GM23338 (cell line): ENCODE measurements around the gene SFN. TPM values are rescaled to one million over a fixed set of nuclear protein-coding genes. Genes with fewer than 3 reads are reported as not detected.

Experiments used
- ATAC-seq: fragments of 200-7000 bp; cut with Tn5 transposase; 3 replicates; pipeline ENCODE4 v1.9.1; 2020
- DNase-seq: peaks from one replicate; pipeline ENCODE4 v3.0.0-alpha.2; 2015; ENCODE audit warnings: low spot score
- H2AFZ ChIP-seq: fragments of 200-600 bp; sonication (generic); 2 replicates; pipeline ENCODE4 v1.8.0; 2016; ENCODE audit warnings: antibody characterized with exemption, mild to moderate bottlenecking, moderate library complexity
- H3F3A ChIP-seq: fragments of 200-600 bp; sonication (generic); replicated peaks from 2 replicates; pipeline ENCODE4 v1.8.0; 2017; ENCODE audit warnings: antibody characterized with exemption, mixed run types, low read depth
- H3K27ac ChIP-seq: fragments of 200-600 bp; sonication (generic); 2 replicates; pipeline ENCODE4 v1.6.1; 2016; ENCODE audit warnings: low read depth
- H3K27me3 ChIP-seq: fragments of 200-600 bp; sonication (generic); 2 replicates; pipeline ENCODE4 v1.8.0; 2016; ENCODE audit warnings: mild to moderate bottlenecking, mixed run types, moderate library complexity; ENCODE audit not compliant: insufficient read depth
- H3K36me3 ChIP-seq: fragments of 200-600 bp; sonication (generic); 2 replicates; pipeline ENCODE4 v1.8.0; 2016; ENCODE audit warnings: mild to moderate bottlenecking; ENCODE audit not compliant: insufficient read depth
- H3K4me1 ChIP-seq: fragments of 200-600 bp; sonication (generic); 2 replicates; pipeline ENCODE4 v1.8.0; 2016; ENCODE audit warnings: mild to moderate bottlenecking, moderate library complexity; ENCODE audit not compliant: insufficient read depth
- H3K4me2 ChIP-seq: fragments of 200-600 bp; sonication (generic); 2 replicates; pipeline ENCODE4 v1.7.1; 2017; ENCODE audit warnings: mixed run types
- H3K4me3 ChIP-seq: fragments of 200-600 bp; sonication (generic); 2 replicates; pipeline ENCODE4 v1.6.1; 2016; ENCODE audit warnings: mixed run types
- H3K79me2 ChIP-seq: fragments of 200-600 bp; sonication (generic); replicated peaks from 2 replicates; pipeline ENCODE4 v1.8.0; 2017; ENCODE audit warnings: mild to moderate bottlenecking; ENCODE audit not compliant: insufficient read depth
- H3K9me2 ChIP-seq: fragments of 200-600 bp; sonication (generic); 2 replicates; pipeline ENCODE4 v1.8.0; 2017; ENCODE audit not compliant: insufficient read depth
- H4K20me1 ChIP-seq: fragments of 200-600 bp; sonication (generic); replicated peaks from 2 replicates; pipeline ENCODE4 v1.8.0; 2017; ENCODE audit warnings: mild to moderate bottlenecking; ENCODE audit not compliant: insufficient read depth
- H3K27ac Mint-ChIP-seq: 2 replicates; pipeline ENCODE4 v1.8.0; 2020; ENCODE audit warnings: inconsistent platforms, mild to moderate bottlenecking, moderate library complexity, mixed read lengths
- H3K27me3 Mint-ChIP-seq: 3 replicates; pipeline ENCODE4 v1.8.0; 2022; ENCODE audit warnings: low read depth, mild to moderate bottlenecking, moderate library complexity, mixed read lengths, inconsistent platforms; ENCODE audit not compliant: insufficient read depth, poor library complexity
- H3K36me3 Mint-ChIP-seq: 3 replicates; pipeline ENCODE4 v1.8.0; 2021; ENCODE audit warnings: low read depth, mild to moderate bottlenecking, inconsistent platforms, moderate library complexity, mixed read lengths
- H3K4me1 Mint-ChIP-seq: 3 replicates; pipeline ENCODE4 v1.8.0; 2020; ENCODE audit warnings: mild to moderate bottlenecking, inconsistent platforms, mixed read lengths
- H3K4me3 Mint-ChIP-seq: 3 replicates; pipeline ENCODE4 v1.8.0; 2021; ENCODE audit warnings: moderate library complexity, mild to moderate bottlenecking, inconsistent platforms, mixed read lengths
- H3K9me3 Mint-ChIP-seq: 3 replicates; pipeline ENCODE4 v1.8.0; 2020; ENCODE audit warnings: moderate library complexity, mild to moderate bottlenecking, inconsistent platforms, mixed read lengths
- CREB1 ChIP-seq: fragments of 250-450 bp; sonication (Bioruptor Pico); IDR thresholded peaks from 2 replicates; pipeline ENCODE4 v1.5.0; 2020; ENCODE audit warnings: low read depth, mild to moderate bottlenecking, moderate library complexity
- CTCF ChIP-seq, 2 experiments: fragments of 200-600 bp in 1 of 2; sonication (generic) in 1 of 2; conservative IDR thresholded peaks; 2 replicates each; pipeline versions ENCODE4 v1.5.1 to v1.6.1; 2016 to 2017; ENCODE audit warnings: antibody characterized with exemption in 2 of 2, low read depth in 2 of 2, mild to moderate bottlenecking in 2 of 2, moderate library complexity in 1 of 2
- ETS1 ChIP-seq: IDR thresholded peaks from 2 replicates; pipeline ENCODE4 v1.6.1; 2016; ENCODE audit warnings: antibody characterized with exemption
- EZH2 ChIP-seq: fragments of 200-600 bp; sonication (generic); IDR thresholded peaks from one replicate; pipeline ENCODE4 v1.8.0; 2017; ENCODE audit warnings: antibody characterized with exemption, mild to moderate bottlenecking, low read depth; ENCODE audit not compliant: unreplicated experiment
- EZH2phosphoT487 ChIP-seq: fragments of 200-600 bp; sonication (generic); IDR thresholded peaks from one replicate; pipeline ENCODE4 v1.8.1; 2018; ENCODE audit warnings: antibody characterized with exemption; ENCODE audit not compliant: unreplicated experiment
- JUNB ChIP-seq: IDR thresholded peaks from one replicate; pipeline ENCODE4 v1.6.1; 2016; ENCODE audit warnings: antibody characterized with exemption; ENCODE audit not compliant: unreplicated experiment
- NANOG ChIP-seq: IDR thresholded peaks from 2 replicates; pipeline ENCODE4 v1.6.1; 2016; ENCODE audit warnings: antibody characterized with exemption, borderline replicate concordance
- POLR2AphosphoS5 ChIP-seq: IDR thresholded peaks from 2 replicates; pipeline ENCODE4 v1.6.1; 2016; ENCODE audit warnings: antibody characterized with exemption, low read depth
- REST ChIP-seq: IDR thresholded peaks from one replicate; pipeline ENCODE4 v1.6.1; 2018; ENCODE audit warnings: antibody characterized with exemption; ENCODE audit not compliant: unreplicated experiment
- STAT1 ChIP-seq: IDR thresholded peaks from one replicate; pipeline ENCODE4 v1.6.1; 2016; ENCODE audit warnings: antibody characterized with exemption; ENCODE audit not compliant: unreplicated experiment
- ZNF114 ChIP-seq: fragments of 250-450 bp; sonication (Bioruptor Pico); IDR thresholded peaks from 2 replicates; pipeline ENCODE4 v1.5.0; 2020; ENCODE audit warnings: mild to moderate bottlenecking, moderate library complexity
- ZNF331 ChIP-seq: fragments of 250-450 bp; sonication (Bioruptor Pico); IDR thresholded peaks from 2 replicates; pipeline ENCODE4 v1.5.0; 2020; ENCODE audit warnings: low read depth, mild to moderate bottlenecking, moderate library complexity
- ZNF462 ChIP-seq: fragments of 250-450 bp; sonication (Bioruptor Pico); IDR thresholded peaks from 2 replicates; pipeline ENCODE4 v1.5.0; 2020; ENCODE audit warnings: mild to moderate bottlenecking, moderate library complexity
- polyA plus RNA-seq: library from polyadenylated mRNA; unstranded; fragments of >200 nt; fragmentation: Nextera tagmentation; extraction: Ambion mirVana; gene quantifications from 2 replicates; pipeline ENCODE4 v1.2.1, GENCODE V29; 2016
- total RNA-seq: library from RNA; depleted of rRNA; stranded (reverse); fragments of >200 nt; shearing (Covaris generic); gene quantifications from 2 replicates; pipeline ENCODE4 v1.2.3, GENCODE V29; 2014

Gene SFN
- total and polyA plus RNA-seq, 2 experiments from 2014 or later: 1.8 to 2.6 TPM

- peak overlapping the region; percentile 96 for H3K4me2 ChIP-seq
- no peaks in the 10 kb centered on the region for H3K79me2 ChIP-seq
- ATAC-seq (peak; percentile 87), DNase-seq (peak; percentile 97)
- peaks cover 30% of the 10 kb centered on the region for H3K27me3 Mint-ChIP-seq
- H3K4me1 ChIP-seq: peaks cover 15% of the 10 kb centered on the region
- TF ChIP-seq JUNB (no peak), ZNF331 (CRISPR knock-in tag) (no peak), ZNF114 (no peak), CREB1 (CRISPR knock-in tag) (no peak), POLR2AphosphoS5 (peak; percentile 88), CTCF (conservative IDR thresholded peaks at IDR 0.05; ENCODE audit: low read depth in 2 of 2) (0 out of 4 replicates have a peak, but pooled peaks have one; percentile 0 to 10), NANOG (no peak), ETS1 (0 out of 2 replicates have a peak, but pooled peaks have one; percentile 28), REST (no peak), STAT1 (no peak), EZH2phosphoT487 (no peak), ZNF462 (CRISPR knock-in tag) (no peak), EZH2 (no peak)
- H3K27ac Mint-ChIP-seq: peak overlapping the region; percentile 21; the same call in 1 of the 2 replicates
- no peaks in the 10 kb centered on the region for H3K36me3 ChIP-seq
- H3K36me3 Mint-ChIP-seq: no peaks in the 10 kb centered on the region; the same call in 2 of the 3 replicates
- peak overlapping the region; percentile 78 for H3K4me3 ChIP-seq
- H3K9me3 Mint-ChIP-seq: no peaks in the 10 kb centered on the region
- H3F3A ChIP-seq: peaks cover 19% of the 10 kb centered on the region
- H3K9me2 ChIP-seq: no peaks in the 10 kb centered on the region
- peak overlapping the region; percentile 92 for H3K4me3 Mint-ChIP-seq
- H3K4me1 Mint-ChIP-seq: peaks cover 40% of the 10 kb centered on the region
- H2AFZ ChIP-seq: peak overlapping the region; percentile 99
- no peaks in the 10 kb centered on the region for H4K20me1 ChIP-seq
- H3K27me3 ChIP-seq: peaks cover 11% of the 10 kb centered on the region
- H3K27ac ChIP-seq: peak overlapping the region; percentile 94; the same call in 1 of the 2 replicates
Observed at GRCh38 chr1:26864610-26865480, 1.9 kb downstream of the SFN start.
